Keratinocyte (primary cell): Measurements from ENCODE around the gene PEDS1. TPM values are rescaled to one million over a fixed set of nuclear protein-coding genes. Genes with fewer than 3 reads are reported as not detected.

Source experiments
- DNase-seq: peaks from one replicate; pipeline ENCODE4 v3.0.0-alpha.2; 2011; ENCODE audit warnings: low read depth, missing footprints, low spot score
- FAIRE-seq: peaks from 2 replicates; lab custom pipeline; 2011; peaks lifted over from hg19 to GRCh38; lab: Jason Lieb, UNC
- H2AFZ ChIP-seq: 2 replicates; pipeline ENCODE4 v1.6.0; 2012; ENCODE audit warnings: low read length, control low read depth, inconsistent platforms; ENCODE audit not compliant: control insufficient read depth
- H3K27ac ChIP-seq: 2 replicates; pipeline ENCODE4 v1.5.1; 2011; ENCODE audit warnings: low read length; ENCODE audit not compliant: control insufficient read depth, insufficient read depth
- H3K27me3 ChIP-seq: 3 replicates; pipeline ENCODE4 v1.6.0; 2011; ENCODE audit warnings: low read length; ENCODE audit not compliant: control insufficient read depth, insufficient read depth; ENCODE audit errors: extremely low read depth
- H3K36me3 ChIP-seq, 2 experiments: 2 replicates in 1 of 2; 3 replicates in 1 of 2; pipeline ENCODE4 v1.5.1; 2011; ENCODE audit warnings: low read length in 2 of 2, mild to moderate bottlenecking in 1 of 2; ENCODE audit not compliant: control insufficient read depth in 2 of 2, insufficient read depth in 2 of 2; ENCODE audit errors: extremely low read depth in 1 of 2
- H3K4me1 ChIP-seq: 3 replicates; pipeline ENCODE4 v1.5.1; 2011; ENCODE audit warnings: low read length; ENCODE audit not compliant: control insufficient read depth, insufficient read depth; ENCODE audit errors: extremely low read depth
- H3K4me2 ChIP-seq: 3 replicates; pipeline ENCODE4 v1.6.0; 2011; ENCODE audit warnings: low read depth, low read length; ENCODE audit not compliant: control insufficient read depth, insufficient read depth; ENCODE audit errors: extremely low read depth
- H3K4me3 ChIP-seq, 3 experiments: fragments of 200-600 bp in 1 of 3; sonication (generic) in 1 of 3; 2 replicates in 2 of 3; 3 replicates in 1 of 3; pipeline ENCODE4 v1.5.1; 2011 to 2016; ENCODE audit warnings: low read length in 3 of 3, mild to moderate bottlenecking in 3 of 3, control low read depth in 2 of 3, inconsistent platforms in 1 of 3, low read depth in 1 of 3, mixed read lengths in 1 of 3, mixed run types in 1 of 3, moderate library complexity in 1 of 3; ENCODE audit not compliant: control insufficient read depth in 2 of 3, insufficient read depth in 2 of 3; ENCODE audit errors: extremely low read depth in 1 of 3
- H3K79me2 ChIP-seq: 2 replicates; pipeline ENCODE4 v1.6.0; 2012; ENCODE audit warnings: low read length; ENCODE audit not compliant: control insufficient read depth, insufficient read depth
- H3K9ac ChIP-seq: 3 replicates; pipeline ENCODE4 v1.6.0; 2011; ENCODE audit warnings: low read length; ENCODE audit not compliant: control insufficient read depth, insufficient read depth; ENCODE audit errors: extremely low read depth
- H3K9me1 ChIP-seq: 3 replicates; pipeline ENCODE4 v1.6.0; 2011; ENCODE audit warnings: low read length; ENCODE audit not compliant: control insufficient read depth, insufficient read depth; ENCODE audit errors: extremely low read depth
- H3K9me3 ChIP-seq: 2 replicates; pipeline ENCODE4 v1.5.1; 2012; ENCODE audit warnings: low read depth, low read length; ENCODE audit not compliant: control insufficient read depth
- H4K20me1 ChIP-seq: 3 replicates; pipeline ENCODE4 v1.6.0; 2011; ENCODE audit warnings: low read length; ENCODE audit not compliant: control insufficient read depth, insufficient read depth; ENCODE audit errors: extremely low read depth
- EZH2 ChIP-seq: IDR thresholded peaks from one replicate; pipeline ENCODE4 v1.6.1; 2012; ENCODE audit warnings: inconsistent platforms, mild to moderate bottlenecking, low read length, moderate library complexity
- dilution Hi-C: fragments of 300-500 bp; cut with MboI; formaldehyde crosslinking; loops from one replicate; pipeline ENCODE4 v1.7.0; 2020; ENCODE audit warnings: low sequenced_read_pairs; ENCODE audit not compliant: extremely low pct_ligation_motif_present
- polyA plus RNA-seq, 5 experiments: library from polyadenylated mRNA; depleted of rRNA in 3 of 5; stranded (reverse) in 3 of 5; stranded (forward) in 1 of 5; unstranded in 1 of 5; fragments of >200 nt; gene quantifications; 1 replicate in 1 of 5; 2 replicates in 3 of 5; 3 replicates in 1 of 5; pipeline versions ENCODE4 v1.2.1 to v1.2.3, GENCODE V29; 2011 to 2012; ENCODE audit warnings: missing spikeins in 2 of 5, low read depth in 1 of 5, low replicate concordance in 1 of 5
- TF ChIP-seq, protein P1 (sequence below), 3 experiments: IDR thresholded peaks in 1 of 3; conservative IDR thresholded peaks in 1 of 3; optimal IDR thresholded peaks in 1 of 3; 2 replicates in 2 of 3; 3 replicates in 1 of 3; pipeline versions ENCODE3 to v1.5.1; 2011; ENCODE audit warnings: low read length in 3 of 3, mild to moderate bottlenecking in 3 of 3, moderate library complexity in 2 of 3, control low read depth in 1 of 3, inconsistent platforms in 1 of 3; ENCODE audit not compliant: insufficient read depth in 2 of 3; ENCODE audit errors: extremely low read depth in 1 of 3

The PEDS1 gene
- polyA plus RNA-seq, 1 donor (not counting 4 experiments of a cell fraction or from before 2014, with no cell fraction given): 48.7 TPM

DNA sequence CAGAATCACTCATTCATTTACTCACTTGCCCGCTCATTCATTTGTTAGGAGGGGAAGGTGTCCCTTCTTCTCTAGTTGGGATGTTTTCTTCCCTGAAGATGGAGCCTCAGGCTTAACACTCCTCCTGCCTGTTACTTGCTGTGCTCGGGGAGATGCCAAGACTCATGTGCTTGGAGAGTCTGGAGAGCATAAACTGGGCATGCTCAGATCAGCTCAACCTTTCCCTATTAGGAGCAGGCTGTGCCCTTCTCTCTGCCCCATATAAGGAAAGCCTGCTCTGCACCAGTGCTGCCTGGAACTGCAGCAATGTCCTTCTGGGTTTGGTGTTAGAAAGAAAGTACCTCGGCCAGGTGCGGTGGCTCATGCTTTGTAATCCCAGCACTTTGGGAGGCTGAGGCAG is 22.5 kb downstream of the PEDS1 start:
- Histone ChIP-seq H3K27me3 (no peaks in the 10 kb centered on the region), H3K79me2 (peaks cover 67% of the 10 kb centered on the region), H3K4me2 (no peak overlapping the region), H3K9me3 (no peaks in the 10 kb centered on the region), H3K9me1 (no peaks in the 10 kb centered on the region), H3K4me3 (no peak overlapping the region), H3K9ac (no peak overlapping the region), H2AFZ (no peak overlapping the region), H3K36me3 (peaks cover 45 to 68% of the 10 kb centered on the region in 2 experiments), H4K20me1 (peaks cover 21% of the 10 kb centered on the region), H3K4me1 (peaks cover 9% of the 10 kb centered on the region), H3K27ac (no peak overlapping the region)
- DNase-seq (no peak), FAIRE-seq (no peak)
- TF ChIP-seq, protein P1, sequence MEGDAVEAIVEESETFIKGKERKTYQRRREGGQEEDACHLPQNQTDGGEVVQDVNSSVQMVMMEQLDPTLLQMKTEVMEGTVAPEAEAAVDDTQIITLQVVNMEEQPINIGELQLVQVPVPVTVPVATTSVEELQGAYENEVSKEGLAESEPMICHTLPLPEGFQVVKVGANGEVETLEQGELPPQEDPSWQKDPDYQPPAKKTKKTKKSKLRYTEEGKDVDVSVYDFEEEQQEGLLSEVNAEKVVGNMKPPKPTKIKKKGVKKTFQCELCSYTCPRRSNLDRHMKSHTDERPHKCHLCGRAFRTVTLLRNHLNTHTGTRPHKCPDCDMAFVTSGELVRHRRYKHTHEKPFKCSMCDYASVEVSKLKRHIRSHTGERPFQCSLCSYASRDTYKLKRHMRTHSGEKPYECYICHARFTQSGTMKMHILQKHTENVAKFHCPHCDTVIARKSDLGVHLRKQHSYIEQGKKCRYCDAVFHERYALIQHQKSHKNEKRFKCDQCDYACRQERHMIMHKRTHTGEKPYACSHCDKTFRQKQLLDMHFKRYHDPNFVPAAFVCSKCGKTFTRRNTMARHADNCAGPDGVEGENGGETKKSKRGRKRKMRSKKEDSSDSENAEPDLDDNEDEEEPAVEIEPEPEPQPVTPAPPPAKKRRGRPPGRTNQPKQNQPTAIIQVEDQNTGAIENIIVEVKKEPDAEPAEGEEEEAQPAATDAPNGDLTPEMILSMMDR (optimal IDR thresholded peaks at IDR 0.05 in 1 of 3, IDR thresholded peaks at IDR 0.05 in 1 of 3, conservative IDR thresholded peaks at IDR 0.05 in 1 of 3; ENCODE audit: extremely low read depth in 1 of 3, insufficient read depth in 2 of 3, low read length in 3 of 3): no peak
- no peak for TF ChIP-seq EZH2
- dilution Hi-C loops: no loop called here

- no peak overlapping the region for H2AFZ ChIP-seq
- H3K4me2 ChIP-seq: no peak overlapping the region
- TF ChIP-seq EZH2: no peak
- TF ChIP-seq, protein P1 (optimal IDR thresholded peaks at IDR 0.05 in 1 of 3, IDR thresholded peaks at IDR 0.05 in 1 of 3, conservative IDR thresholded peaks at IDR 0.05 in 1 of 3; ENCODE audit: extremely low read depth in 1 of 3, insufficient read depth in 2 of 3, low read length in 3 of 3): no peak
- peaks cover 63% of the 10 kb centered on the region for H3K79me2 ChIP-seq
- H4K20me1 ChIP-seq: peaks cover 21% of the 10 kb centered on the region
- dilution Hi-C loops: no loop called here
- H3K36me3 ChIP-seq: peaks cover 46 to 67% of the 10 kb centered on the region in 2 experiments
- no peaks in the 10 kb centered on the region for H3K27me3 ChIP-seq
- no peak for FAIRE-seq
- no peak overlapping the region for H3K27ac ChIP-seq
- H3K9me1 ChIP-seq: no peaks in the 10 kb centered on the region
- peaks cover 9% of the 10 kb centered on the region for H3K4me1 ChIP-seq
- no peaks in the 10 kb centered on the region for H3K9me3 ChIP-seq
- no peak for DNase-seq
- no peak overlapping the region for H3K9ac ChIP-seq
- H3K4me3 ChIP-seq: no peak overlapping the region
These were observed 23.2 kb downstream of the PEDS1 start for GRCh38 chr20:50130356-50130723.
